Measurements from ENCODE around the gene PLCL1.

DNA sequence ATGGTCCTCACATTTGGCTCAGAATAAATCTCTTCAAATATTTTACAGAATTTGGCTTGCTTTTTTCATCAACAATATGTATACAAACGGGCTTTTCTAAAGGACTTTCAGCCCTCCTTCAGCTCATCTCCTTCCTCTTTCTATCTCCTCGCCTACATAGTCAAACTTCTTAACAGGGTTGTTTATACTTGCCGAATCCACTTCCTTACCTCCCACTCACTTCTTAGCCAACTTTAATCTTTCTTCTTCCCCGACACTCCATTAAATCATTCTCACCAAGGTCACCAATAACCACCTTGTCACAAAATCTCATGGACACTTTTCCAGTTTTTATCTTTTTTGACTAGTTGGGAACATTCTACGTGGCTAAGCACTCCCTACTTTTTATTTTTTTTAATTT lies 325.2 kb downstream of the PLCL1 start:
- TF ChIP-seq, protein P1, sequence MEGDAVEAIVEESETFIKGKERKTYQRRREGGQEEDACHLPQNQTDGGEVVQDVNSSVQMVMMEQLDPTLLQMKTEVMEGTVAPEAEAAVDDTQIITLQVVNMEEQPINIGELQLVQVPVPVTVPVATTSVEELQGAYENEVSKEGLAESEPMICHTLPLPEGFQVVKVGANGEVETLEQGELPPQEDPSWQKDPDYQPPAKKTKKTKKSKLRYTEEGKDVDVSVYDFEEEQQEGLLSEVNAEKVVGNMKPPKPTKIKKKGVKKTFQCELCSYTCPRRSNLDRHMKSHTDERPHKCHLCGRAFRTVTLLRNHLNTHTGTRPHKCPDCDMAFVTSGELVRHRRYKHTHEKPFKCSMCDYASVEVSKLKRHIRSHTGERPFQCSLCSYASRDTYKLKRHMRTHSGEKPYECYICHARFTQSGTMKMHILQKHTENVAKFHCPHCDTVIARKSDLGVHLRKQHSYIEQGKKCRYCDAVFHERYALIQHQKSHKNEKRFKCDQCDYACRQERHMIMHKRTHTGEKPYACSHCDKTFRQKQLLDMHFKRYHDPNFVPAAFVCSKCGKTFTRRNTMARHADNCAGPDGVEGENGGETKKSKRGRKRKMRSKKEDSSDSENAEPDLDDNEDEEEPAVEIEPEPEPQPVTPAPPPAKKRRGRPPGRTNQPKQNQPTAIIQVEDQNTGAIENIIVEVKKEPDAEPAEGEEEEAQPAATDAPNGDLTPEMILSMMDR (IDR thresholded peaks at IDR 0.05; ENCODE audit: low read length), result no peak
- no peak for TF ChIP-seq EZH2 (IDR thresholded peaks at IDR 0.05; ENCODE audit: borderline replicate concordance, low read length)
